ENCODE results near the gene RPS6KB1. TPM values are rescaled to one million over a fixed set of nuclear protein-coding genes. Genes with fewer than 3 reads are reported as not detected.

The RPS6KB1 gene
- total and polyA plus RNA-seq, 11 donors = 7.8 to 29.4 (median 22.7) TPM

Other genes starting within 250 kb of the RPS6KB1 start
- 10 to 100 TPM in 2 of 9 donors, 1 to 10 TPM in 7; 6.7 to 20.1 (median 9.0) TPM for gene PTRH2, start 185.7 kb upstream of the RPS6KB1 start, total RNA-seq
- 10 to 100 TPM; 17.7 to 25.2 TPM for gene PTRH2, start 185.7 kb upstream of the RPS6KB1 start, polyA plus RNA-seq
- 100 to 1,000 TPM in 1 of 9 donors, 10 to 100 TPM in 8; 36.1 to 181 (median 50.1) TPM for gene VMP1, start 185.5 kb upstream of the RPS6KB1 start, total RNA-seq
- 10 to 100 TPM; 19.3 to 54.6 TPM for gene VMP1, start 185.5 kb upstream of the RPS6KB1 start, polyA plus RNA-seq
- 1 to 10 TPM; 3.7 to 8.5 (median 6.2) TPM for gene TUBD1, start 178 bp upstream of the RPS6KB1 start, total RNA-seq
- 1 to 10 TPM; 4.6 to 7.0 TPM for gene TUBD1, start 178 bp upstream of the RPS6KB1 start, polyA plus RNA-seq
- 10 to 100 TPM in 2 of 9 donors, 1 to 10 TPM in 7; 4.7 to 18.0 (median 8.8) TPM for gene RNFT1, start 71.6 kb downstream of the RPS6KB1 start, total RNA-seq
- gene RNFT1, start 71.6 kb downstream of the RPS6KB1 start, polyA plus RNA-seq = 10 to 100 TPM in 1 of 2 donors, 1 to 10 TPM in 1; 9.4 to 11.2 TPM
- 10 to 100 TPM in 8 of 9 donors, 1 to 10 TPM in 1; 9.3 to 17.8 (median 12.4) TPM for gene HEATR6, start 185.8 kb downstream of the RPS6KB1 start, total RNA-seq
- 1 to 10 TPM; 5.7 to 8.7 TPM for gene HEATR6, start 185.8 kb downstream of the RPS6KB1 start, polyA plus RNA-seq